DMS153 treated with DMSO at 0.1 percent for 48 hours (cell line): ENCODE data around the gene FMNL2.
"Not testable (repeated sequence)": the region's sequence is repeated elsewhere in the genome, so short reads cannot be mapped to it uniquely, and the experiment has no call there.

Experiments used
- DNase-seq: peaks from one replicate; lab custom pipeline; 2025; ENCODE audit not compliant: unreplicated experiment; lab: John Stamatoyannopoulos, UW

FMNL2 gene

DNA sequence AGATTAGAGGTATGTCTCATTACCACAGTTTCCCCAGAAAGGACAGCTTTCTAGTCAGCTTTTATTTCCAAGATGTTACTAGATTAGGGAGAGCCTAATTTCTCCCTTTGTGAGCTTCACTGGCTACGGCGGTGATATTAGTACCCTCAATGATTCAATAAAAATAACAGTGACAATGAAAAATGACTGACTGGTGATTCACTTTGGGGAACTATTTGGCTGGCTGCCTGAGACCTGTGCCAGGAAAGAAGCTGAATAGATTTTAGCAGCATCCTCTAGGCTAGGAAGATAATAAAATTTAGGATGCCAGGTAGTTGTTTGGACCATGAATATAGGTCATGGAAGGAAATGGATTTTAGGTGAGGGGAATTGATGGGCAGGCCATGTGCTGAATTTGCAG lies 178.7 kb downstream of the FMNL2 start:
- peak; percentile 5 for DNase-seq

DNA sequence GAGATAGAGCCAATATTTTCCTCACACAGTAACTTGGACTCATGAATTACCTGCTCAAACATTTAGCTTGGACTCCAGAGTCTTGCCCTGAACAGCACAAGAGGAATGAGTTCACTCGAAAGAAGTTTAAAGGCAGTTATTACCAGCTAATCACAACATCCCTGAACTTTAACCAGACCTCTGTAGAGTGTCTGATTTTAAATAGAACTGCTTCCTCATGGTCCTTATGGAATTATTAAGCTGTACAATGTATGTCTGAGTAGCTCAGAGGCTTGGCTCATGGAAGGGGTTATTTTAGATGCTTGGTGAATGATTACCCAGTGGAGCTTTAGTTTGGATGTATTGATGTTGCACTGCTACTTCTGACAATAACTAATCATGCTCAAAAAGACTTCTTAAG lies 183.1 kb downstream of the FMNL2 start:
- DNase-seq, result no peak

DNA sequence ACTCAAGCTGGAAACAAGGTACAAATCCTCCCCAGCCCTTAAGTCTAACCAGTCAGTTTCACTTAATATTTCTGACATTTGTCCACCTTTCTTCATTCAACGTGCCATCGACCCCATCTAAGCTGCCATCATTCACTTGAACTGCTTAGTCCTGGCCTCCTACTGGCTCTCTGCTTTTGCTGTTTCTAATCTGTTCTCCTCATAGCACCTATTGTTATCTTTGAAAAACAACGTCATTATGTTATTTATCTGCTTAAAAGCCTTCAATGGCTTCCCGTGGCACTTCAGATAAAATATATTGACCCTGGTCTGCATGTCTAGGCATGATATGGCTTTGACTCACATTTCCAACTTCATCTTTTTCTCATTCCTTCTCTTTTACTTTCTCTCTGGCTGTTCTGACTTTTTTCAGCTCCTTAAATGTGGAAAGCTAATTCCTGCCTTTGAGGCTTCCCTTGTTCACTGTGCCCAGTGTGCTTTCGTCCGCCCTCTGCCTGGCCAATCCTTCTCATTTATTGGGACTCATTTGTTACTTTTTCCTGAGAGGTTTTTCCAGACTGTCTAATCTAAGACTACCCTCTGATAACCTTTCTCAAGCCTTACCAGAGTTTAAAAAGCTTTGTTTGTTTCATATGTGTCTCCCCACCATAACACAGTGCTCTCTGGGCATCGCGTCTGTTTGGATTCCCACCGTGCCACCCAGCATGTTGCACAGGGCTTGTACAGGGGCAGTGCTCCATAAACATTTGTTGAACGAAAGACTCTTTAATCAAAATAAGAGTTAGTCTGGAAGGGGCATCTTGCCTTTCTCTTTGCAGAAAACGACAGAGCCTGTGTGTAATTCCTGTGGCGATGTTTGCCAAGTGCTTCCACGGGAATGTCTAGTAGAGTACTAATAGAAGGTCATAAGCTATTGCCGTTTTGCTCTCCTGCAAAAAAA lies 183.9 kb downstream of the FMNL2 start:
- no peak for DNase-seq

DNA sequence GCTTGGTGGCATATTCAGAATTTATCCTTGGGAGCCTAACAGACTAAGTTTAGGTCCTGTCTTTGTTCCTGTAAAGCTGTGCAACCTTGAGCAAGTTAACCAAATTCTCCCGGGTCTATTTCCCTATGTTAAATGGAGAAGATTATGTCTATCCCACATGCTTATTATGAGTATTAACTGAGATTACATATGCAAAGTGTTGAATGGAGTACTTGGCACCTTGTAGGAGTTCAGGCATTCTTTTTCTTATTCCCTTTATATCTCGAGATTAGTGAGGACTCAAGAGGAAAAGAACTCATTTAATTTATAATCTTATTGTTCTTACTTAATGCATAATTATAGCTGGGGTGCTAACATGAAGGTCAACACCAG lies 184.6 kb downstream of the FMNL2 start:
- no peak for DNase-seq

DNA sequence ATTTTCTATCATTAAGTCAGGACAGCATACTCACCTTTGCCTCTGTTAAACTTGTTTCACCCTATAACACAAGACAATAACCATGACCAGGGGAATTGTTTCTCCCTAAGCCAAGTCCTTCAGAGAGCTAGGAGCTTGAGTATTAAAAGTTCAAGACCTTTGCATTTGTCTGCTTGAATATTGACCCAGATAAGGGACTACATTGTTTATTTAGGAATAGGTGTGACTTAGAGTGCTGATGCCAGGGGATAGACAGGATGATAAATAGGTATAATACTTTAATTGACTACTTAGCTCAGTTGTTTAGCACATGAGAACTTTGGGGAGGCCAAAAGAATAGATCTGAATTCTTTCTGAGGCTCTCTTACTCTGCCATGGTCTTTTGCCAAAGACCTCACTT lies 185.8 kb downstream of the FMNL2 start:
- no peak for DNase-seq

DNA sequence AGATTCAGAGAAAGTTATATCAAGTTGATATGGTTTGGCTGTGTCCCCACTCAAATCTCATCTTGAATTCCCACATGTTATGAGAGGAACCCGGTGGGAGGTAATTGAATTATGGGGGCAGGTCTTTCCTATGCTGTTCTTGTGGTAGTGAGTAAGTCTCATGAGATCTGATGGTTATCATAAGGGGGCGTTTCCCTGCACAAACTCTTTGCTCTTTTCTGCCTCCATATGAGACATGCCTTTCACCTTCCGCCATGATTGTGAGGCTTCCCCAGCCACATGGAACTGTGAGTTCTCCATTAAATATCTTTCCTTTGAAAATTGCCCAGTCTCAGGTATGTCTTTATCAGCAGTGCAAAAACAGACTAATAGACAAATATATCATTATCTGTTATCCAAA lies 187.5 kb downstream of the FMNL2 start:
- DNase-seq, result not testable (repeated sequence)

DNA sequence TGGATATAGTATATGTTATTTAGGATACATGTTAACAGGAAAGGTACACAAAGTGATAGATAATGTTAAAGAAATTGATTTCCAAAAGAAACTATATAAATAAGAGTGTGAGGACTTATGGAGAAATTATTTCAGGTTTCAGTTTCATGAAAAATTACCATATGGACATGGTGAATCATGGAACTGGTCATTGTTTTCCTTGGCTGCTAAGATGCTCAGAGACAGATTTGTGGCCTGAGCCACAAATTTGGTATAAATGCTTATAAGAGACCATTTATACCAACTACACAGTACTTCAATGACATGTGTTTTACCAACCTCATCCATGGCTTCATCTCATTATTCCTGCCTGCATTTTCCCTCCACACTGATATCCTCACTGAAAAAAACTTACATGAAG lies 188.1 kb downstream of the FMNL2 start:
- no peak for DNase-seq

DNA sequence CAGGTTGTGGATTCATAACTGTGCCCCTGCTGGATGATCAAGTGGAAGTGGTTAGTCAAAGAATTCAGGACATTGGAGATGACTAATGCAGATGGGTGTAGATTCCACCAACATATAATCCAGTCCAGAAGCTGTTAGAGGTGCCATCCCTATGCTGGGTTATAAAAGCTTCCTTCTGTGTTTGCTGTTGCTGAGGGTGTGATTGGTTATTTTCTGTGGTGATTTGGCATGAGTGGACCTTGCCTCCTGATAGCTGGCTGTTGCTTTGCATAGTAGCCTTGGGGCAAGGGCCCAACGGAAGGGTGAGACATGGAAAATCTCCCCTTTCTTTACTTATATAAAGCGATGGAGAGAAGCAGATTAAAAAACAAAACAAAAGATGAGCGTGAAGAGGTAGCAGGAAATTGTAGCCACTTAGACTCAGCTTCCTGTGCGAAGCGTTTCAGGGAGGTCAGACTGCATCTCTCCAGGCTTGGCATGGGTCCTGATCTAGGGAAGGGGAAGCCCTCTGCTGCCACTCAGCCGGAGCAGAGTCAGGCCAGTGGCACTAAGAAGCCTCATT lies 190.4 kb downstream of the FMNL2 start:
- peak; percentile 63 for DNase-seq

DNA sequence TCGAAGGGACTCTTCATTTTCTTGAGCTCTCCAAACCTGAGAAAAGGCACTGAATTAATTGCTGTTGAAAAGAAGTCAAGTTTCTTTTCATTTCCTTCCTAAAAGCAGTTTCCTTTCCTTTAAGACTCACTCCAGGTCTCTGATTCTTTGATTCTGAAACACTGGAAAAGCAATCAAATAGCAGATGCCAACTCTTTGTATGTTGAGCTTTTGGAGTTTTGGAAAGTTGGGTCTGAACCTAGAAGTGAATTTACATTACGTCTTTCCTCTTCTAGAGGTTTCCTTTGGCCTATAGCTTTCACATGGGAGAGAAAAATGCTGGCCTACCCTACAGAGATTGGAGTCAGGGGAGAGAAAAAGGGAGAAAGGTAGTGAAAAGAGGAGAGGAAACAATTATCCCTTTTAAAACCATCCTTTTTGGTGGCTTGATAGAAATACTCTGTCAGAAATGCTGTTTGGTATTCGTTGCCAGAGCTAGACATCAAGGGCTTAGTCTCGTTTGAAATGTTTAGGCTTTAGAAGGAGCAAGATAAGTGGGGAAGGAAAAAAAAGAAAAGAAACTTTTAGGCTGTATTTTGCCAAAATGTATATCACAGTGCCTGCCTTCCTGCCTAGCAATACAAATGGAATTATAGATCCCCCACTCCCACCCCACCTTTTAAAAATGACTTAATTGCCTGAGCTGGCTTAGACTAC lies 194.6 kb downstream of the FMNL2 start:
- DNase-seq, result no peak

DNA sequence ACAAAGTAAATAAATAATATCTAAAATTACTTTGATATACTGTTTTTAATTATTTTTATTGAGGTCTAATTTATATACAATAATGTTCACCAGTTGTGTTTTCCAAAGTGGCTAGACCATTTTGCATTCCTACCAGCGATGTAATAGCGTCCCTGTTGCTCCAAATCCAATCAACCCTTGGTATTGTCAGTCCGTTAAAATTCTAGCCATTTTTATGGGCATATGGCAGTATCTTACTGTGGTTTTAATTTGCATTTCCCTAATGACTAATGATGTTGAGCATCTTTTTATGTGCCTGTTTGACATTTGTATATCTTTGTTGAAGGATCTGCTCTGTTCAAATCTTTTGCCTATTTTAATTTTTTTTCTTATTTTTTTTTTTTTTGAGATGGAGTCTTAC lies 197.3 kb downstream of the FMNL2 start:
- DNase-seq, result no peak

DNA sequence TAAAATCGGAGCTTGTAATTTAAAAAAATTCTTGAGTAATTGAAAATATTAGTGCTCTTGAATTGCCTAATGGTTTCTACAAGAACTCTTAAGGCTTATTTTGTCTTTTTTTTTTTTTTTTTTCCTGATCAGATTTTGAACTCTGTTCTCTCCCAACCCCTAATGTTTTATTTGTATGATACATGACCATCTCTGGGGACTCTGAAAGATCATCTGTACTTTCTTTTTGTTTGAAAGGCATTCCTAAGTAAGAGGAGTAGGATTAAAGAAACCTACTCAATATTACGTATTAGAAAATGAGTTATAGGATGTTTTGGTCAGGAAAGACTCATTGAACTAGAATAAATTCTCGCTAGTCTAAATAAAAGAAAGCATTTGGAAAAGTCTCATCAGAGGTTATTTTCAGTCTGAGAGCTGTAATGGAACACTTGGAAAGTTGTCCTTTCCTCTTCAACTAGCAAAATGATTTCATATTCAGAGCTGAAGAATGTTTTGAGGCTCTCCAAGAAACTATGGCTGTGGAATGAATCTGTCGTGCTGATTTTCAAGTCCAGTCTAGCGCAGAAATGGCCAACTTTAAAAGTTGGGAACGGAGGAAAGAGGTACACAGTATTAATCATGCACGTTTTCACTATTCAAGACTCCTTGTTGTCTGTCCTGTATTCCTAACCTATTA lies 199.6 kb downstream of the FMNL2 start:
- no peak for DNase-seq

DNA sequence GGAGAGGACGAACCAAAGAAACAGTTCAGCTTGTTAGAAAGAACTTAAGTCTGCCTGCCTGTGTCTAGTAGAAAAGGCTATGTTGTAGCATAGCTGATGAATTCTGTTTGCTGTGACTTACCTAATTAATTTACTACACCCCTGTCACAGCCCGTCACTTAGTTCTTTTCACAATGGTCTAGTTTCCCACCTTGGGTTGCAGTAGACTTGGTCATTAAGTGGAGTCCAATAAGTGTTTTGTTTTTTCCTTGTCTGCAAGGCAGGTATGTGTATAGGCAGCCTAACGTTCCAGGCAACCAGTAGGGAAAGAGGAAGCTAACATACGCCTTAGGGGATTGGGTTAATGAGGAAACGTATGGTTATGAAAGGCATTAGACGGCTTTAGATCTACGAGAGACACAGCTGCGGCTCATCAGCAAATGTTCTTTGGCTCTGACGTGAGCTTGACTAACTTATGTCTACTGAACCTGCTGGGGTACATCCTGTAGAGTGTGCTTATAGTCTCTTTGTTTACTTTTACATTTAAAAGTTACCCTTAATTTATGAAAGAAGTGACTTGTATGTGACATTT lies 202.2 kb downstream of the FMNL2 start:
- no peak for DNase-seq

DNA sequence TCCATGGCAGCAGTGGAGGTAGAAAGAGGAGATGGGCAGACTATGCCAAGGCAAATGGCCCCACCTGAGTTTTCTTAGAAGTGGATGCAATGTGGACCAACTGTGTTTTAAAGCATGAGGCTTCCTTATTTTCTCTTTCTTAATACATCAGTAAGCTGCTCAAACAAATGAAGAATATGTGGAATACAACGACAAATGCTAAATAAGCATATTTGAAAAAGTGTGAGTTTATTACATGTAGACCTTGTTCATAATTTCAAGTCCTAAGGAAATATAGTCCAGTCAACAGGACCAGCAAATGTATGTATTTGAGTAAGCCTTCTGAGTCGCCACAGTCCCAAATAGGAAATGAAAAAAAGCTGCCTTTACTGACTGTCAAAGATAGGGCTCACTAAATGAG lies 204.4 kb downstream of the FMNL2 start:
- no peak for DNase-seq

DNA sequence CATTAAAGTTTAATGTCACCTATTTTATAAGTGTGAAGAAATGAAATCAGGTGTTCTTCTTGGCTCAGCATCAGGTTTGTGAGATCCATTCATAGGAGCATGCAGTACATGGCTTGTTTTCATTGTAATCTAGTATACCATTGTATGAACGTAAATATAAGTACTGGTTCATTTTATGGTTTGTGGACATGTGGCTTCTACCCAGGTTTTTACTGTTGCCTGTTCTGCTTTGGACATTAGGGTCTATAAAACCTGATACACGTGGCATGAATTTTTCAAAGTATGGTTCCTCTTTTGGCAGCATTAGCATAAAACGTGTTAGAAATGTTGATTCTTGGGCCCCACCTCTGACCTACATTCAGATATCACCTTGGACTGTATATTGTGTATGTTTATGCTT lies 206.7 kb downstream of the FMNL2 start:
- no peak for DNase-seq

DNA sequence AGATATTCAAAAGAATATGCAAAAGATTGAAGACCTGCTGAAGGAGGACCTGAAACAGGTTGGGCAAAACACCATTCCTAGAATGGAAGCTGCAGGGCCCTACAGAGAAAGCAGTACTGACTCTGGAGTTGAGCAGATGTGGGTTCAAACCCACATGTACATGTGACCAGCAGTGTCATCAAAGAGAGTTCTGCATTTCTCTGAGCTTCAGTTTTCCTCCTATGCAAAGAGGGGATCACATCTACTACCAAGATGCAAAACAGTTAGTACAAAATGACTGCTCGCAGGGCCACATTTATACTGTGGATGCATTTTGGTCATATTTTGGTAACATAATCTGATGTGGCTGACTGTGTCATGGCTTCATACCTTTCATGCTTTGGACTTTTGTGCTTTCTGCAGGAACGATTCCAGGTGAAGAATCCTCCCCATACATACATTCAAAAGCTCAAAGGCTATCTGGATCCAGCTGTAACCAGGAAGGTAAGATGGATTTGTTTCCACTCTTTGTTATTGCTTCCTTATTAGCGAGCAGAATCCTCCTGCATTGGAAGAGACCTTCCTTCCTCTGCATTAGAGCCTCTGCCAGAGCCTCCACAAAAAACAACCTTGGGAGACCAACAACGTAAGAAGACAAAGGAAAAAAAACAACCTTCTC lies 207.5 kb downstream of the FMNL2 start:
- no peak for DNase-seq

DNA sequence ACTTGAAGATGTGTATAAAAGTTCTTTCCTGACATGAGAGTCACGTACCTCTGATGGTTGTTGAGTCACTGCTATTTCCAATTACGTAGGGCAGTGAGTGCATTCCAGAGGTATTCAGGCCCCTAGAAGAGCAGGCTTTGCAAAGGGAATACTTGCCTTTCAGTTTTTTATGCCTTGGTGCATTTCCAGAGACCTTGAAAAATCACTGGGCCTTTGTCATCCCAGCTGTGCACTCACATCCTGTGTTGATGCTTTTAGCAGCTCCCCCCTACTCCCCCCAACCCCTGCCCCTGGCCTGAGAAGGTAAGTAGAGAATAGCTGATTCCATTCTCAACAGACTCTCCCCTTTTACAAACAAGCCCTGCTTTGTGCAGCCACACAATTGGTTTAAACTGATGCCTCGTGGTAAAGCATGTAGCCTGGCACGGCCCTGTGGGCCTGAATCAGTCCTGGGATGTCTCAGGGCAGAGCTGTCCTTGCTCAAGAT lies 208.1 kb downstream of the FMNL2 start:
- no peak for DNase-seq

DNA sequence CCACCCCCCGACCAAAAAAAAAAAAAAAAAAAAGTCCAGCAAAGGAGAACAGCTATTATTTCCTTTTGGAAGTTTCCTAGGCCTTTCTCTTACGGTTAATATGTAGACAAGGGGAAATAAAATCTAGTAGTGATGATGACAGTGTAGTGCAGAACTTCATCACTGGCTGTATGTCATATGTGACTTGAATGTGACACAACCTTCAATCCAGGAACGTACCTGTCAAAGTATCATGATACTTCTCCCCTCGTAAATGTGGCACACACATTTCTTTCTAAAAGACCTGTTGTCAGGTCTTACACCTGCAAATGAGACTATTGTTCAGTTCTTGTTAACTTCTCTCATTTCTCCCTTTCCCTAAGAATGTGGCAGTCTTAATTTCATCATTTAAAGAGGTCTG lies 208.7 kb downstream of the FMNL2 start:
- no peak for DNase-seq

DNA sequence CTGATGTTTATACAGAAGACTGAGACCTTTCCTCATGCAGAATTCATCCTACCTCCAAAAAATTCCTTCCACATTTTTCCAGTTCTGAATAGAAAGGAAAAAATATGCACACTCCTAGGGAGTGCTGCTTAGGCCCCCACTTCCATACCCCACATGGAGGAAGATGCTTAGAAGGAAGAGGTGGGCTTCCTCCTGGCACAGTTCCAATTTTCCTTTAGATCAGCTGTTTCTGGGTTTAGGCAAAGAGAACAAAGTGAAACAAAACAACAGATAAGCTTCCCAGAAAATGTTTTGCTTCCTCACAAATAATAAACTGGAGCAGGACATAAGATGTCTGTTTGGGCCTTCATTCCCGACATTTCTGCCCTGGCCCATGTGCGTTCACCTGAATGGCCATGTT lies 209.7 kb downstream of the FMNL2 start:
- no peak for DNase-seq

DNA sequence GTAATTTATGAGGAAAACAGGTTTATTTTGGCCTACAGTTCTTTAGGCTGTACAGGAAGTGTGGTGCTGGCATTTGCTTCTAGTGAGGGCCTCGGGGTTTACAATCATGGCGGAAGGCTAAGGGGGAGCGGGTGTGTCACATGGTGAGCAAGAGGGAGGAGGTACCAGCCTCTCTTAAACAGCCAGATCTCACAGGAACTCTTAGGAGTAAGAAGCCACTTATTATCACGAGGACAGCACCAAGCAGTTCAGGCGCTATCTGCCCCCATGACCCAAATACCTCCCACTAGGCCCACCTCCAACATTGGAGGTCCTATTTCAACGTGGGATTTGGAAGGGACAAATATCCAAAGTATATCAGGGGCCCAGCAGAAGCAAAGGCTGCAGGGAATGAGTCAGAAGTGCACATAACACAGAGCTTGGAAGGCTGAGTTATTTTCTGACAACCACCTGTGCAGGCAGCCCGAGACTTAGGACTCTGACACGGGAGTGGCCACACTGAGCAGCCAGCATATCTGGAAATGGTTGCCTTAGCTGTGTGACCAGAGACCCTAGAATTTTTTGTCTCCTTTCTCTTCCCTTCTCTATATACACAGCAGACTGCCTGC lies 211.4 kb downstream of the FMNL2 start:
- no peak for DNase-seq
